Stimulated activated CD8-positive, alpha-beta memory T cell treated with anti-CD3 and anti-CD28 coated beads, Interleukin-15, amount 100 ng/mL, for 1 hour (primary cell): ENCODE data around the gene MDGA2.

Source experiments
- DNase-seq: peaks from one replicate; pipeline ENCODE4 v3.0.0-alpha.2; 2020; ENCODE audit warnings: low read depth

The MDGA2 gene

GRCh38 chr14:47485421-47485820 lies 190.0 kb downstream of the MDGA2 start:
- DNase-seq: no peak

DNA sequence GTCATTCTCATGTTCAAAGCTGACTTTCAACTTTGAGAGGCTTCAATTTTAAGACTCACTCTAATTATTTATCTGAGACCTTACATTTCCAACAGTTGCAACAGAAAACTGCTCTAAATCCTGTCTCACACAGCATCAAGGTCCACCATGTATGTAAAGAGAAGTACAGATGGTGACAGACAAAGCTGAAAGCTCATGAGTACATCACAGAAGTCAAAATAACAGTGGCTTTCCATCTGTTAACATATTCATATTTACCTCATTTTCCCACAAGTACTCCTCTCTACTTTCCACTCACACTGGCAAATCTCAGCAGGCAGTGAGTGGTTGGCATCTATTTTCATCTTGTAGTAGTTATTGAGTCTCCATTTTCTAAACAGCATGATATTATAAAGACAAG lies 192.0 kb downstream of the MDGA2 start:
- DNase-seq: no peak

GRCh38 chr14:47471075-47471474 lies 204.3 kb downstream of the MDGA2 start:
- no peak for DNase-seq

DNA sequence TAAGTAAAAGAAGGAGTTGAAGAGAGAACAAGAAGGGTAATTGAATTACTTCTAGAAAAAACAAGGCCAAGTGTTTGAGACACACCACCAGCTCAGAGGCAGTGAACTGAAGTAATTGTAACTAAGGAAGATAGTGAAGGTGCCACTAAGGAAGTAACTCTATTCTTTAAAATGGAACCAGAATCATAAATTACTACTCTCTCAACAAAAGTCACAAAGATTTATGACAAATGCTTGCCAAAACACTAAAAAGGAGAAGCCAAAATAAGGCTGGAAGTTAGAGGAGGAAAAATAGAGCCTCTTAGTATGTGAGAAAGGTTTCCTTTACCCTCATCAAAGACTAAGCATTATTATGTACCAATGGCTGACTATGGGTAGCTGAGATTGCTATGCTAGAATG lies 208.5 kb downstream of the MDGA2 start:
- DNase-seq: no peak

DNA sequence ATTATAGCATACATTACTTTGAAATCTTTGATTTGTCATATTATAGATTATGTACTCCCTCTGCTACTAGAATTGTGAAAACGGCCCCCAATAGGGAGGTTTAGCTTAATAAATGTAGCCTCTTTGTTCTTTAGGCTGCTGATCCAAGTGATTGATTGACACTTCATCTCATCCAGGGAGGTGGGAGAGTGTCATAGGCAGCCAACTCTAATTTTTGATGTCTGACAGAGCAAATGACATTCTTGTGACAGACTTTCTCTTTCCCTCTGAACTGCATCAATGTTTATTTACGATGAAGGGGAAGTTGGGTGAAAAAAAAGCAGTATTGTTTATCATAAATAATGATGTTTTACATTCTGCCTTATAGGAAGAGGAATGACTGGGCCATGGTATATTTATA lies 221.4 kb downstream of the MDGA2 start:
- no peak for DNase-seq

- no peak for DNase-seq
These were observed 228.3 kb downstream of the MDGA2 start for GRCh38 chr14:47447076-47447475.

- DNase-seq: no peak
These were observed 233.2 kb downstream of the MDGA2 start for GRCh38 chr14:47442211-47442610.

- DNase-seq: no peak
These were observed 235.5 kb downstream of the MDGA2 start for GRCh38 chr14:47439953-47440352.

DNA sequence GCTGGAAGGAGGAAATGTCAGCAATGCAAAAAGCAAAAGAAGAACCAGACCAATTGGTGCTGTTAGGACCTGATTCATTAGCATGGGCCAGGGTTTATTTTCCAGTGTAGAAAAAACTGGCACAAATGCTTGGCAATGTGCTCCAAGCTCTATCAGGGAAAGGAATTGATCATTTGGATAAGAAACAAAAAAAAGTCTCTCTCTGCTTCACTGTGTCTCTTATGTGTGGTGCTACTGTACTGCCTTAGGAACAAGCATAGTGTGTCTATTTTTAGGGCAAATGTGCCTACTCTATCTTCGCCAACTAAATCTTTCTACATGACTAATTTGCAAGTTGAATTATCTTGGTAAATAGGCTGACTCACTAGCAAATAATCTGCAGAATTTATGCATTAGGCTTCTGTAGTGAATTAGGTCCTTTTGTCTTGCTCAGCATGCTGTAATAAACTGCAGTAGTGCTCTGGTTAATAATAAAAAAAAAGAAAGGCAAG lies 236.7 kb downstream of the MDGA2 start:
- no peak for DNase-seq

DNA sequence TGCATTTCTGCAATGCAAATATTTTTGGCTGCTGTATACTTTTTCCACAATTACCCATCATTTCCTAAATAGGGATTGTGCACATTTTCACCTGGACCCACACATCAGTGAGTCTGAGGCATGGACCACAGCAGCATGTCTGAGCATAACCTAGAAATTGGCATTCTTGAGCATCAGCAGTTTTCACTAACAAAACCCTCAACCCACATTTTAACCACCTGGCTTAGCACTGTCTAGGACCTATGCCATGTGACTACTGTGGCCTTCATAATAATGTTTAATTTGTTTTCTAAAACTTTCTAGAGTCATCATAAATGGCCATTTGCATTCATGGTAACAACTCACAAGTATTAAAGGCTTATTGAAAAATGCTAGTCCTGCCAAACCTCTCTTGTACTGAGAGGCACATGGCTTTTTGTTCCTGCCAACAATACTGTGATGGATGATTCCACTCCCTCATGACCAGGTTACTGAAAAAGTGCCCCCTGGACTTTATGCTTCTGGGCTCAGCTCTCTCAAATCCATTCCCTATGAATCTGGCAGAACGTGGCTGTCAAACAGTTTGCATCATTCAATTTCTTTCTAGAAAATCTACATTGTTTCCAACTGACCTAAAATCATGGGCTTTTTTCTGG lies 240.0 kb downstream of the MDGA2 start:
- no peak for DNase-seq

DNA sequence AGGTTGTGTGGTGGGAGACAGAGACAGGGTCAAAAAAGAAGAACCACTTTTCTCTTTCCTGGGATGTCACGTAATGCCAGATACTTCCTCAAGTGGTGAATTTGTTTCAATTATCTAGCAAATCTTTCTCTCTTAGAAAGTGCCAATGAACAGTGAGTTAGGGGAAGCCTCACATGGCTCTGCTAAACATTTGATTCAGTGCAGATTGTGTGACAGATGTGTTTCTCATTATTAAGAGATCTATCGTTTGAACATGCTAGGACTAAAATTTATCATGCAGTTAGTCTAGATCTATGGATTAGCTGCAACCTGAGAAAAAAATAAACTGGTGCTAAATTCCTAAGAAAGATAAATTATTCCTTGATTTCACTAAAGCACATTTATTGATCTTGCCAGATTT lies 247.8 kb downstream of the MDGA2 start:
- no peak for DNase-seq

DNA sequence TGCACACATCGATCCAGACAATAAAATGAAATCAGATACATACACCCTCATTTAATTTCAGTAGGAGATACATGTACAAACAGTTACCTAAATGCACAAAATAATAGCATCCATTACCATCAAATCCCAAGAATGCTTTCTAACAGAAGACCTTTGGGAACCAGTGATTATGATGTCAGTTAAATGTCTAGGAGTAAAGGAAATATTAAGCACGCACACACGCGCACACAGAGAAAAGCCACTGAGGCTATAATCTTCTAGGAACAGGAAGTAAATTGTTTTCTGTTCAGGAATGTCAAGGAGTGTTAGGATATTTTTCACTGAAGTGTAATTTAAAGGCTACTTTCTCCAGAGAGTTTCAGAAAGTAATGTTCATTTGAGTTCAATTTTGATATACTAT lies 250.1 kb downstream of the MDGA2 start:
- DNase-seq: no peak

- DNase-seq: no peak
These were observed 253.2 kb downstream of the MDGA2 start for GRCh38 chr14:47422191-47422590.

GRCh38 chr14:47411523-47411922 lies 263.9 kb downstream of the MDGA2 start:
- no peak for DNase-seq

DNA sequence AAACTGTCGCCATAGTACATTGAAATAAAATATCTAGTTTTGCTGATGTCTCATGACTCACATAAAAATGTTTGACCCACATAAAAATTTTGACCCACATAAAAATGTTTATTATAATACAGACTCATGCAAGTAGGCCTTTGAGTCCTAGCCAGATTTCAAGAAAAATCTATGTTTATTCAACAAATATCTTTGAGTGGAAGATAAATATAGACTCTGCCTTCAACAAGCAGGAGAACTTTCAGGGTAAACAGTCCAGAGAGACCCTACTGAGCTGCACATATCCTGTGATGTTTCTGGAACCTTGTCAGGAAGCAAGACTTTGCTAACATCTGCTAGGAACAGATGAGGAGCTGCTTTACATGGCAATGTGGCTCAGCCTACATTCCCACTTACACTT lies 283.1 kb downstream of the MDGA2 start:
- no peak for DNase-seq

DNA sequence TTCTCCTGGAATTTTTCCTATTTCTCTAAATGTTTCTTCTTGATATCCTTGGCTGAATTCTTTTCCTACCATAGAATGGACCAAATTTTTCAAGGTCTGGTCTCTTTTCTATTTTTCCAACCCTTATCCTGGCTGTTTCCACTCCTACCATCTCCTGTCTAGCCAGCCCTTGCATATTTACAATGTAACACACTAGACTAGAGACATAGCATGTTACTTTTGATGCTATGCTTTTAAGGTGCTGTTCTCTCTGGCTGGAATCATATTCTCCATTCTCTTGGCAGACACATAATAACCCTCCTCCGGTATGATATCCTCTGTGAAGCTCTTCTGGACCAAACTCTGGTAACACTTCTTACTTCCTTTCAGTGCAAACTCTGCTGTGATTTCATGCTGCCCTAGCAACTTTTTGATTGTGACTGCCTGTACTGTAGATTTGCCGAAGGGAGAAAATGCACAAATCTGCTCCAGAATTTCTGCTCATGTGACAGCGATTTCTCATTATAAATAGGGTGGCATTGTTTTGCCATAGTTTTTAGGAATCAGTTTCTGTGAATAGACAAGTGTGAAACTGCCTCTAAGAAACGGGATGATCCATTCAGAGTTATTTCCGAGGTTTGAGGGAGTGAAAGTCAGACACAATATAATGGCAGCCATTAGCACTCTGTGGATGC lies 284.4 kb downstream of the MDGA2 start:
- DNase-seq: no peak

DNA sequence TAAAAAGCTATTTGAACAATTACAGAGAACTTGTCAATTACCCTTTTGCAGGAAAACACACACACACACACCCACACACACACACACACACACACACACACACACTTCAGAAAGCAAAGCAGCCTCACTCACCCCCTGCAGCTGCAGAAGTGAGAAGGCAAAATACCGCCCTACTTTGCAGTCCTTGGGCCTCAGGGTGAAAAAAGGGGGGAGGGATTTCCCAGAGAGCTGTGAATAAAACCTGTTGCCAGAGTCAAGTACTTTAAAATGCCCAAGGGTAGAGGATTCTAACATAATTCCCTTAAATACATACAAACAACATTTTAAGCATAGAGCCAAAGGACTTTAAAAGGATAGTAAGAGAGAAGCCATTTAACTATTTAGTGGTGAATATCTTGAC lies 285.9 kb downstream of the MDGA2 start:
- no peak for DNase-seq

GRCh38 chr14:47366006-47366405 lies 309.4 kb downstream of the MDGA2 start:
- no peak for DNase-seq

DNA sequence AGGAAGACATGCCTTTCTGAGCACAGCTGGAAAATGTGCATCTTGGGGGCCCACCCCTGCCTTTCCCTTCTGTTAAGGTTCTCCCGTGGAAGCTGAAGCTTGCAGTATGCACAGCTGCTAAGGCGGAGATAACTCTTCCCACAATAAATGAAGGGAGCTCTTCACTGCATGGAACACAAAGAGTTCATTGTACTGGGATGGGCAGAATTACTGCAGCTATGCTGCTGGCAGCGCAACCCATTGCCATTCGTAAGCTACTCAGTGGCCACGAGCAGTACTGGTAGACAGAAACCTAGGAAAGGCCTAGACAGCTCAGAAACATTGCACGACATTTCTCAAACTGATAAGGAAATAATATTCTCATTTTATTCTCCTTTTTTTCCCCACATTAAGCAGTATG lies 310.2 kb downstream of the MDGA2 start:
- DNase-seq: no peak

- no peak for DNase-seq
These were observed 322.2 kb downstream of the MDGA2 start for GRCh38 chr14:47353186-47353585.

DNA sequence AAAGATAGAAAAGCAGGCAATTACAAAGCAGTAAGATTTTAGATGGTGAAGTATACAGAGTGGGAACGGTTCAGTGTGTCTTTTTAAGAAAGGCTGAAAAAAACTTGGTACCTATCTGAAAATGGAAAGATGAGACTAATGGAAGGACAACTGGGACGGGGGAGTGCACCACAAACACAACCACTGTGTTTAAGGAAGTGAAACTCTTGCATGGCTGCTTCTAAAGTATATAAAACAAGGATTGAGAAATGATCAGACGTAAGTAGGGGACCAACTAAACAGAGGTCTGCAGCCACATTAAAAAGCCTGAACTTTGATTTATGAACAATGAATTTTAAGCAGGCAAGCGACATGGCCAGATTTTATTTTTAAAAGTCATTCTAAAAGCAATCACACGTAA lies 328.6 kb downstream of the MDGA2 start:
- no peak for DNase-seq

- DNase-seq: no peak
These were observed 330.4 kb downstream of the MDGA2 start for GRCh38 chr14:47345016-47345415.

GRCh38 chr14:47332939-47333338 lies 342.5 kb downstream of the MDGA2 start:
- DNase-seq: no peak

- no peak for DNase-seq
These were observed 343.3 kb downstream of the MDGA2 start for GRCh38 chr14:47332106-47332505.
